ENCODE results near the gene TULP1.

GRCh38 chr6:35457907-35458306 is 54.8 kb downstream of the TULP1 start:
- no peak for TF ChIP-seq CTCF (IDR thresholded peaks at IDR 0.05)
- TF ChIP-seq POLR2A (IDR thresholded peaks at IDR 0.05): no peak
- TF ChIP-seq EP300 (IDR thresholded peaks at IDR 0.05): no peak
